Tongue (tissue), 2 donors: ENCODE measurements around the gene TOPBP1. TPM values are rescaled to one million over a fixed set of nuclear protein-coding genes. Genes with fewer than 3 reads are reported as not detected.

Experiments
- DNase-seq: peaks from one replicate; pipeline ENCODE4 v3.0.0-alpha.2; 2015
- total RNA-seq: library from RNA; depleted of rRNA; stranded (reverse); fragments of >200 nt; gene quantifications from one replicate; pipeline ENCODE4 v1.2.3, GENCODE V29; 2014

The TOPBP1 gene
- total RNA-seq, 1 donor from 2014 or later, result 48.6 TPM

DNA sequence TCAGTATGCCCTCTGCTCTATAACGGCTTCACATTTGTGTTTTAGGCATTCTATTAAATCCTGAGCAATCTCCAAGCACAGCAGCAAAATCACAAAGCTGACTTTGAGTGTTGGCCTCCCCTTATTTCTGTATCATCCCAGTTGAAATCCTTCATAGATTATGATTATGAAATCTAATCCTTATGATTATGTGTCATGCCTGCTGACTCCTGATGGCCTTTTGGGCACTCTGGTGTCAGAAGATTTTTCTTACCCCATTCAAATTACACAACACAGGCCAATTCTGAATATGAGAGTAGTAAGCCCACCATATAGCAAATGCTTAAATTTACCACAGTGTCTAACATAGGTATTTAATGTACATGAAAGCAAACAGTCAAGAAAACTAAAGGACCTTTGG is 53.9 kb downstream of the TOPBP1 start:
- no peak for DNase-seq

DNA sequence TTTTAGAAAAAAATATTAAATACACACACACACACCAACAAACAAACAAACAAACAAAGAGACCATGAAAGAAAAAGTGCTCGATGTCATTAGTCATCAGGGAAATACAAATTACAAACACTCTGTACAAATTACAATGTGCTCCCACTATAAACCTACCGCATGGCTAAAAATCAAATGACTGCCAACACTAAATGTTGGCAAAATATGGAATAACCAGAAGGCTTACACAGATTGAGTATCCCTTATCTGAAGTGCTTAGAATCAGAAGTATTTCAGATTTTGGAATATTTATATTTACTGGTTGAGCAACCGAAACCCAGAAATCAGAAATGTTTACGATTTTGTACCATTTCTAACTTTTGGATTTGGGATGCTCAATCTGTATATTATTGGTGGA is 54.8 kb downstream of the TOPBP1 start:
- no peak for DNase-seq

DNA sequence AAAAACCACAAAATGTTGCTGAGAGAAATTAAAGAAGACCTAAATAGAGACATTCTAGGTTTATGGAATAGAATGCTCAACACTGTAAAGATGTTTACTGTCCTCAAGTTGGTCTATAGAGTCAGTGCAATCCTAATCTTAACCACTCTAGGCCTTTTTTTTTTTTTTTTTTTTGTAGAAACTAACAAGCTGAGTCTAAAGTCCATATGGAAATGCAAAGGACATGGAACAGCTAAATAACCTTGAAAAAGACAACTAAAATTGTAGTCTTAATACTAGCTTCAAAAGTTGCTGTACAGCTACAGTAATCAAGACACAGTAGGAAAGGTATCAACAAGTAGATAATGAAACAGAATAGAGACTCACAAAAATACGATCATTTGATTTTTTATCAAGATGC is 55.4 kb downstream of the TOPBP1 start:
- no peak for DNase-seq

DNA sequence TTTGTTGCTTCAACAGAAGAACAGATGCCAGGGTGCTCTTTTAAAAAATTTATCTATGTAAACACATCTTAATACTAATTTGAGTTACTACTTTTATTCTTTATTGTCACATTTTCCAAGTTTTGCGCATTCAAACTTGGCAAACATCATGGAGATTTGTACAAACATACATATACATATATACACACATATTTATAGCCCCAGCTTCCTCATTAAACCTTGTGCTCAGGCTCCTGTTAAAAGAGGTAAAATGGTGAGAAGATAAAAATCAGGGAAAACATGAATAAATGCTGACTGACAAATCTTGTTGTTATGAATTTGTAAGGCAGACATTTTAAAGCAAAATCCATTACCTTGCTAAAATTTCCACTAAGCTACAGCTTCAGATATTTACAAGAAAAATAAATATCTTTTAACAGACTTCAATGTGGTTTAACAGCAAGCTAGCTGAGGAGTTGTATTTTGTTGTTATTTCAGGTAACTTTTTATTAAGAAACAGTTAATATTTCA is 61.1 kb downstream of the TOPBP1 start:
- no peak for DNase-seq

DNA sequence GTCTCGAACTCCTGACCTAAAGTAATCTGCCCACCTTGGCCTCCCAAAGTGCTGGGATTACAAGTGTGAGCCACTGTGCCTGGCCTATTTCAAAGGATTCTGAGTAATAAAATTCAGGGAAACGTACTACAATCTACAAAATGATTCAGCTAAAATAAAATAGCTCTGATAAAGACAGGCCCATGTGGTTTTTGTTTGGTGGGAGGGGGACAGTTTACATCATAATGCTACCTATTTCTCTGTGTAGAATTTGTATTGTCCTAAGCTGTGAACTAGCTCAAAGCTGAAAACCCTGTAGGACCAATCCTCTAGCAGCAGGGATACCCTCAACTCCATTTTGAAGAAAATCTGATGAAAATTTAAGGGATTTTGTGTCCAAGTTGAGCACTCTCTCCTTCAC is 62.5 kb downstream of the TOPBP1 start:
- no peak for DNase-seq

DNA sequence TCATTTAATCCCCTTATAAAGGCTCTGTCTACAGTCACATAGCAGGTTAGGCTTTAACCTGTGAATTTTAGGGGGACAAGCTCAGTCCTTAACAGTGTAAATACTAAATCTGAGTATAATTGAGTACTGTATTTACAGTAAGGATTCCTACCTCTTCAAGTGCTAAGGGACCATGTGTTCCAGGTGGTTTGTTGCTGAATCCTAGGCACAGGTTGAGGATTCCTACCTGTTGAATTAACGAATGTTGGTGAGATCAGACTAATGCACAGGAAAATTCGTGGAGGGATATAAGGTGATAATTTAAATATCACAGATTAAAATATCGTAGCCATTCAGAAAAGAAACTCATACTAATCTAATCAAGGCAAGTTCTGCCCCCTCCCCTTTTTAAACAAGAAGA is 63.3 kb downstream of the TOPBP1 start:
- no peak for DNase-seq

DNA sequence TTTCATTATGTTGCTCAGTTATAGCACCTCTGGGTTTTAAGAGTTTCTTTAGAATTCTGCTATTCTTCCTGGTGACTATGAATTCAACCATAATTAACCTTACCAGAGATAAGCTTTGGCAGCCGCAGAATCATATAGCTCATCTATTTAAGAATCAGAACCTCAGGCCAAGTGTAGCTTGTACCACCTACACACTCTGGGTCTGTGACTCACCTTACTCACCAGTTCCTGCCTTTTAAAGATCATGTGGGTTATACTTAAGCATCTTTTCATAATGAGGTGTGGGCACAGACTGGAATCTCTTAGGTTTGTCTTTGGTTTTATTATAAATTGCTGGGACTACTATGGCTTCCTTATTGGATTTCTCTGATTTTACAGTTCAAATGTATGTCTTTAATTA is 66.4 kb downstream of the TOPBP1 start:
- DNase-seq, result no peak

DNA sequence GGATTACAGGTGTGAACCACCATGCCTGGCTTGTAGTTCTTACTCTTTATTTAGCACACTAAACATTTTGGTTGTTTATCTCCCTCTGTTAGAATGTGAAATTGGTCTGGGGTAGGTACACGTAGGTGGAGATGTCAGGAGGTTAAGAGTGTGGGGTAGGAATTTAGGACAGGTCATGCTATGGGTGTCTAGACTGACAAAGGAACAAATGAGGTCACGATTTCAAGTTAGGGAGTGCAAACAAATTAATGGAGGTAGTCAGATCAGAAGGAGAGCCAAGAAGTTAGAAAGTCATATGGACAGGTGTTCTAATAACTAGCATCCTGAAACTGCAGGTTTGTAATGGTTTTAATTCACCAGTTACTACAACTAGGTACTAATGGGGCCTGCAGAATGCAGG is 68.5 kb downstream of the TOPBP1 start:
- no peak for DNase-seq

DNA sequence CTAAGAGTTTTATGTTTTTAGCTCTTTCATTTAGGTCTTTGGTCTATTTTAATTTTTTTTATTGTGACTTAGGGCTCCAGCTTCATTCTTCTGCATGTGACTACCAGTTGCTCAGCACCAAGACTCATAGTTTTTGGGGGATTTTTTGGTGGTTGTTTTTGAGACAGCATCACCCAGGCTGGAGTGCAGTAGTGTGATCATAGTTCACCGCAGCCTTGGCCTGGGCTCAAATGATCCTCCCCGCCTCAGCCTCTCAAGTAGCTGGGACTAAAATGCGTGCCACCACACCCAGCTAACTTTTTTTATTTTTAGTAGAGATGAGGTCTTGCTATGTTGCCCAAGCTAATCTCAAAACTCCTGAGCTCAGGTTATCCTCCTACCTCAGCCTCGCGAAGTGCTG is 68.9 kb downstream of the TOPBP1 start:
- no peak for DNase-seq

DNA sequence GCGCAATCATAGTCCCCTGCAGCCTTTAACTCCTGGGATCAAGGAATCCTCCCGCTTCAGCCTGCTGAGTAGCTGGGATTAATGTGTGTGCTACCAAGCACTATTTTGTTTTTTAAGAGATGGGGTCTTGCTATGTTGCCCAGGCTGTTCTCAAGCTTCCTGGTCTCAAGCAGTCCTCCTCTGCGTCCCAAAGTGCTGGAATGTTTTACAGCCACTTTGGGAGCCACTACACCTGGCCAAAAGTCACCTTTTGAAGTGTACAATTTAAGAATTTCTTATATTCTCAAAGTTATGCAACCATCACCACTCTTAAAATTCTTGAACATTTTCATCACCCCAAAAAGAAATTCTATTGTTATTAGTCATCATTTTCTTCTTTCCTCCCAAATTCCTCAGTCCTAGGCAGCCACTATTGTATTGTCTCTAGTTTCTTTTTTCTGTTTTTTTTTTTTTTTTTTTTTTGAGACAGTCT is 70.4 kb downstream of the TOPBP1 start:
- no peak for DNase-seq

DNA sequence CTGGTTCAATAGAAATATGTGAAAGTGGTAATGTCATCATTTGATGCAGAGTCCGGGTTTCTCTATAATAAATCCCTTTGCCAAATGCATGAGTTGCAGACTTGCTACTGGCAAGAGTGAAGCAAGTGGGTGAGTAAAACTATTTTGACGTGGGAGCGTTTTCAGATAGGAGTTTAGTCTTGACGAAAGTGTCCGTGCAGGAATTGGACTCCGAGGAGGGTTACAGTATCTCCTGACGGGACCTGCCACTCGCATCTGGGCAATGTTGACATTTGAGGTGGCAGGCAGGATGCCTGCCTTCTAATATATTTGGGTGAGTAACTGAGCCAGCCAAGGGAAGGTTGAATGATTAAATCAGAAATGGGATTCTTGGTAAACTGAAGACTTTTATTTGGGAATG is 72.2 kb downstream of the TOPBP1 start:
- no peak for DNase-seq

DNA sequence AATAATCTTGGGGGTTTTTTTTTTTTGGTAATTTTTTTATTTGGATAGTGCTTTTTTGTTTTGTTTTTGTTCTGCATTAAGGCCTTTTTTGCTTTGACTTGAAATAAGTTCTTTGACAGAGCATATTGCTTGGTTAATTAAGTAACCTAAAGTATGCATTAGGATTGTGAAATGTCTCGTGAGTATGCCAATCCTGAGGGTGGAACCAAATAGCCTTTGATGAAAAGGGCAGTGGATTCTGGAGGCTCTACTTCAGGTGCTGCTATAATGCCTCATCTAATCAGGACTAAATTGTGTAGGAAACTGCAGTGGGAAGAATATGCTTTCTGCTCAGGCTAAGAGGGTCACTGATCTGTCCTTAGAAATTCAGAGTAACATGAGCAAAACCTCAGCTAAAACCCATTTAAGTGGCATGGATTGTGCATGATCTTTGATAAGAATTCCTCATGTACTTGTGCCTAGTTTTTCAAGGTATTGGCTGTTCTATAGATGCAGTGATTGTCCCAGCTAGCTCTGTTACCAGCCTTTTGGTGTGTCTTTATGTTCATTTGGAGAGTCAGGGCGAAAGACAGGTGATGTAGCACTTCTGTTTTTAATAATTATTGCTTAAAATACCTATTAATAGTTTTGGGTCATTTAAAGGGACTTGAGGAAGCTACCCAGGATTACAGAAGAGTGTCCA is 72.8 kb downstream of the TOPBP1 start:
- no peak for DNase-seq

DNA sequence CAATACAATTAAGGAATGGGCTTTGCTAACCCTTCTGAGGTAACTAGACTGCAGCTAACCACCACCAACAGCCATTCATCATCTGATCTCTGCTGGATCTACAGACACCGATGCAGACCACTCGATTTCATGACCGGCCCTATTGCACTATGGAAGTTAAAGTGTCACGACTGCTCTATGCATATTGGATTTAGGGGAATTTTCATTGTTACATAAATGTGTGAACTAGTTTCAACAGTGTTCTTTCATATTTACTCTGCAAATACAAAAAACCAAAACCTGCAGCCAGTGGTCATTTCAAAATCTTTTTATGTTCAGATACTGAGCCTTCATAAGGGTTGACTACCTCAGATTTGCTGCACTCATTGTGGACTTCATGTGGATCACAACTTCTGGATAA is 73.7 kb downstream of the TOPBP1 start:
- no peak for DNase-seq

DNA sequence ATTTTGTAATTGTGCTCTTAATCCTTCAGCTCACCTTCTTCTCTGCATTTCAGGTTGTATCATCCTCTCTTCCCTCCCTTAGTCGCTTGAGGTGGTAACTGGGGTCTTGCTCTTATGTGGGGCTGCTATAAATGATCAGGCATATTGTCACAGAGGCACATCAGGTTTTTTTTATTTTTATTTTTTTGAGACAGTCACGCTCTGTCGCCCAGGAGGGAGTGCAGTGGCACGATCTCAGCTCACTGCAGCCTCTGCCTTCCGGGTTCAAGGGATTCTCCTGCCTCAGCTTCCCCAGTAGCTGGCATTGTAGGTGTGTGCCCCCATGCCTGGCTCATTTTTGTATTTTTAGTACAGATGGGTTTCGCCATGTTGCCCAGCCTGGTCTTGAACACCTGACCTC is 78.3 kb downstream of the TOPBP1 start:
- DNase-seq, result no peak

DNA sequence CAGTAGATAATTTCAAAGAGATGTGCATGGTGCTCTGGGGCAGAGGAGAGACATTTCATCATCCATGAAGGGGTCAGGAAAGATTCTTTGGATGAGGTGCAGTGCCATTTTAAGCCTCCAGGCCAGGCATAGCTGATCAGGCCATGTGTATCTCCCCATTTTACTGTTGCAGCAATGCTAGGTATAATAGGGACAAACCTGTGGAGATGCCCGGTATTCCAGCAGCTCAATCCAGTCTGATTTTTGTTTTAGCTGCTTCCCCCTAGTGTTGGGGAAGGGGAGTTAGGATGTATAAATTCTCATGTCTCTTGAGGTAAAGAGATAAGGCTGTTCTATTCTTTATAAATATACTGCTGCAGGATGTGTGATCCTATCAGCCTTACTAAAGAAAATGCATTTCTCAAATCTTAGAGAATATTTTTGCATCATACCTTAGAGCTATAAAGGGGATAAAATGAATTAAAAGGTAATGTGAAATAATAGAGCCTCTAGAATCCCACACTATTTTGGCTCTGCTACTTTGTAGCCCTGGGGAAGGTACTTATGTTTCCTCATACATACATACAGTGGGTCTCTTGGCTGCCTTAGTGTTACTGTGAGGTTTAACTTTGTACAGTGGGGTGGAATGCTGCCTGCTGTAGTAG is 83.1 kb downstream of the TOPBP1 start:
- peak; percentile 54 for DNase-seq

DNA sequence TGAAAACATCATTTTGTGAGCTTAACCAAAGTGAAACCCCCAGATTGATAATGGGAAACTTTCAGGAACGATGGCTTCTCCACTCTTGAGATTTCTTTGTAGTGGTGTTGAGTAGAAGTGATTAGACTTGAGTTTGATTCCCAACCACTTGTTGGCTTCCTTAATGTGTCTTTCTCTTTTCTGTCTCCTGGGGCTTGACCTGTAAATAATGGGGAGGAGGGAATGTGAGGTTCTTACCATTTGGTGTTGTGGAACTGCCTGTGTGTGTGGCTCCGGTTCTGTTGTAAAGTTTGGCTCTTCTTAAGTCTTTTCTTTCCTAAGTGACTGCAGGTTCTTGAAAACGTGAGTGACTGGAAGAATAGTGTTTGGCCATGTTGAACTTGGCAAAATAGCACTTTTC is 85.6 kb downstream of the TOPBP1 start:
- no peak for DNase-seq

DNA sequence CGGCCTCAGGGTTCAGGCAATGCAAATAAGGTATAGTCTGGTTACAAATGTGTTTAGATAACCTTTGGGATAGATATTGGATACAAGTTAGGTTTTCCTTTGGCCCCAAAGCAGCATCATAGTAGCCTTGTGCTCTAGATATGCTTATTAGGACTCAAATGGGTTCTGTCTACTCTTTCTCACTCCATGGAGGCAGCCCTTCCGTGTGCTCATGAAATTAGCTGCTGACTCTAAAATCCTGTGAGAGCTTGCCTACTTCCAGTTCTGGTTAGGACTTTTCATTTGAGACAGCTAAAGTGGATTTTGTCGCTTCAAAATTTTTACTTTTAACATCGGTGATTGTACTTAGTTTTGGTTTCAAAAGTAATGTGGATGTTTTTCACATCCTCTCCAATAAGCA is 86.7 kb downstream of the TOPBP1 start:
- DNase-seq, result peak; percentile 26

DNA sequence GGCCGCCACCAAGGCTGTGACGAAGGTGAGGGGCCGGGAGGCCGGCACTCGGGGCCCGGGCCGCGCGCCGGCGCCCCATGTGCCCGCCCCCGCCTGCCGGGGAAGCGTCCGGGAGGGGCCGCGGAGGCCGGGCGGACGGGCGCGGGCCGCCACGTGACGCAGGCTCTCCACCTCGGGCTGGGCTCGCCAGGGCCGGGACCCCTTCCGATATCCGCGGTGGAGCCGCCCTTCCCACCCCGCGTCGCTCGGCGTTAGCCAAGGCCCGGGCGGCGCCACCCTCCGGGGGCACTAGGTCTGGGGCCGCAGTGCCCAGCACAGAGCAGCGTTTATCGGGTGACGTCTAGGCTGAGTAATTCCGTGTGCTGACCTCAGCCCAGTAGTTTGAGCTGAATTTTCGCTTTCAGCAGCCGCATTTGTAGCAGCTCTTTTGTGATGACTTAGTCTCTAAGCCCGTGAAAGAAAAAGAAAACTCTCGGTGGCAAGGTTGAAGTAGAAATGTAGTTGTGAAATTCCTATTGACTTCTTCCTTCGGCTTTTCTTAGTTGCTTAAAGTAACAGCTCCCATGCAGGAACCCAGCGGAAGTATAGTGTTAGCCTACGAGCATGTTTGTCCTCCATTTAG is 87.4 kb downstream of the TOPBP1 start:
- peak; percentile 85 for DNase-seq

DNA sequence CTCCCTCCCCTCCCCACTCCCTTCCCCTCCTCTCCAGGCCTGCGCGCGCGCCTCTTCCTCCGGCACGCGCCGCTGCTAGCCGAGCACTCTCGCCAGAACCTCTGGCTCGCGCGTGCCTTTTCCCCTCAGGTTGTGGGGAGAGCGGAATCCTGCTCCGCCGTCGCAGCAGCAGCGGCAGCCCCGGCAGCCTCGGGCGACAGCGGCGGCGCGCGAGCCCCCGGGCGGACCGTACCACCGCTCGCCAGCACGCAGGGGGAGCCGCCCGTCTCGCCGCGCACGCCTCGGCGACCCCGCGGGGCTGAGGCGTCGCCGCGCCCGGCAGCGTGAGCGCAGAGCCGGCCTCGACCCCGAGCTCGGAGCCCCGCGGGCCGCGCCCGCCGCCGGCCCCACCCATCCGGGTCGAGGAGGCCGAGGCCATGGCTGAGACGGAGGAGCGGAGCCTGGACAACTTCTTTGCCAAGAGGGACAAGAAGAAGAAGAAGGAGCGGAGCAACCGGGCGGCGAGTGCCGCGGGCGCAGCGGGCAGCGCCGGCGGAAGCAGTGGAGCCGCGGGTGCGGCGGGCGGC is 88.0 kb downstream of the TOPBP1 start, which contains the start of gene CDV3:
TSS of gene CDV3 (plus strand) at position 58 of the 566 bp plus-strand sequence. CDS start at position 417, 359 bp downstream.
- no peak for DNase-seq

DNA sequence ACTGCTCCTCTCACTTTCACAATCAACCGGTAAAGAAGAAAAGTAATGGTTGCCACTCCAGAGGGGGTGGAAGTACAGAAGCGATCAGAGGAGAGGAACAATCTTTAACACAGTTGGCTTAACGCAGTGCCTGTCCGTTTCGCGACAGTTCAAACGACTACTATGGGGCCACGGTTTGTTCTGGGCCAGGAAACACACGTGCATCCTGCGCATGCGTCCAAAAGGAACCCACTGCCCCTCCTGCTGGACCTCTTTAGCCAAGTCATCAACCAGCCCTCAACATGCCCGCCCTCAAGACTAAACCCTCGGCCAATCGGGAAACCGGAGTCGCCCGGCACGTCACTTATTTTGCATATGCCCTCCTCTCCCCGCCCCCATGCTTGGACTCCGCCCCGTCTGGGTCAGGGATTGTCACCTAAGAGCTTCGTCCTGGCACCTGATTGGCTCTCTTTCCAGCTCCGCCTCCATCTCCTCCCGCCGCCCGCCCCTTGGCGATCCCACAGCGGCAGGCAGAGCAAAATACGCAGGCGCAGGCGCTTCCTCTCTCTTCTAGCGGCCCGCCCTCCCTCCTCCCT is 88.6 kb downstream of the TOPBP1 start:
- DNase-seq, result peak; percentile 100

DNA sequence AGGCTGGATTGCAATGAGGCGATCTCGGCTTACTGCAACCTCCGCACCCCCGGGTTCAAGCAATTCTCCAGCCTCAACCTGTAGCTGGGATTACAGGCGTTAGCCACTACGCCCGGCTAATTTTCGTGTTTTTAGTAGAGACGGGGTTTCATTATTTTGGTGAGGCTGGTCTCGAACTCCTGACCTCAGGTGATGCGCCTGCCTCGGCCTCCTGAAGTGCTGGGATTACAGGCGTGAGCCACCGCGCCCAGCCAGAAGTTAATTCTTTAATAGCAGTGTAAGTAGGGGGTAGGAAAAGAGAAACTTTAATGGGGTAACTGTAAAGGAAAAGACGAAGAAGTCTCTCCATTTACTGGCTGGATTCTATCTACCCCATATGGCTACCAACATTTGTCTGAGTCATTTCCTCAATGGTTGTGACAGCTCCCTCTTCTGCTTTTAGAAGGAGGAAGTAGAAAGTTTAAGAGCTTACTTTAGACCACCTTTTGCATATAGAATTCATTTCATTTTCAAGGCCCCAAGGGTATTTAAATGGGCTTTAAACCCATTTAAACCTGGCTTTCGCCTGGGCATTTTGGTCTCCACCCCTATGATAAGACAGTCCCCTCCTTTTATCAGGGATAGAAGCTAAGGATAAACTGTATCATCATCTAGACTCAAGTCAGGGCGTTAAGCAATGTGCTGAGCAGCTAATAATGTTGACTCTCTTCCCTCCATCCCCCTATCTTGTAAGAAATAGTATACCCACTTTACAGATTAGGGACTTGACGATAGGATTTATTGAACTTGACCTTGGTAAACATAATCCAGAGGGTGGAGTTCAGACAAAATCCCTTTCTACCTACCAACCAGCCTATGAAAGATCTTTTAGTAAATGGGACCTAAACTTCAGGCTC is 89.3 kb downstream of the TOPBP1 start:
- no peak for DNase-seq

DNA sequence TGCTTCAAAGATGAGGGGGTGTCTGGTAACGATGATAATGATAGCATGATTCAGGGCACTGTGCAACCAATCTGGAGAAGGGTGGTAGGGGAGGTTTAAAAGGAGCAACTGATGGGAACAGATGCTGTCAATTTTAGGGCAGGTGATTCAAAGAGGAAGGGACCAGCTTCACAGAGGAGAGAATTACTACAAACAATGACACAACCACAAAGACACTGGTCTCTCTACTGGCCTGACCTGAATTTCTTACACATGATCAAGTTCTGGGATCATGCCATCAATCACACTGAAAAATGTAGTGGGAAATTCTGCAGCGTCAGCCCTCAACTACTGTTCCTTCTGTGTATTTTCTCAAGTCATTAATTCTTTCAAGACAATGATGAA is 90.8 kb downstream of the TOPBP1 start:
- DNase-seq, result no peak
